DMS 273 (cell line): ENCODE data around the gene NFE2.
"Not testable (repeated sequence)": the region's sequence is repeated elsewhere in the genome, so short reads cannot be mapped to it uniquely, and the experiment has no call there.

Experiments used
- DNase-seq: peaks from one replicate; lab custom pipeline; 2025; ENCODE audit not compliant: unreplicated experiment; lab: John Stamatoyannopoulos, UW

Gene NFE2

DNA sequence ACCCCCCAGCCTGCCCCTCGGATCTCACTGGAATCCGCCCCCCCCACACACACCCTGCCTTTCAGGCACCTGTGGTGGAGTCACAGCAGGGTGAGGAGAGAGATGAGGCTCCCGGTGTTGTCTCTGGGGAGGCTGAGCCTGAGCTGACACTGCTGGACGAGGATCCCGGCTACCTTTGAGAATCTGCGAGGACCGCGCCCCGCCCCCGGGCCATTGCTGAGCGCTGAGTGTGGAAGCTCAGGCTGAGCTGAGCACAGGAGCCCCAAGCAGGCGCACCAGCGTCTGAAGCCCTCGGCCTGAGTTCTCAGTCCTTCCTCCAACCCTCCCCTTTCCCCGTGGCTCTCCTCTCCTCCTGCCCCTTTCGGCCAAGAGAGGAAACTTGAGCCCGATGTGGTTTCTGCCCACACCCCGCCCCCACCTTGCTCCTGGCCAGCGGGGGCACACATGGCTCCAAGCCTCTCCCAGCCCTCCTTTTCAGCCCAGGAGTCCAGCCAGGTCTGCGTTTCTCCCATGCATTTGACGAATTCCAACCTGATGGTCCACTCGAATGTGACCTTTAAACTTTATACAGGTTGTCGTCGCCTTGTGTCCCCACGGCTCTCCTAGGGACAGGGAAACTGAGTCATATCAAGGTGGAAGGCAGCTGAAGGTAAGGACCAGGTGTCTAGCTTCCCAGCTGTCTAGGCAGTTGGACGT lies at the start of gene NFE2:
TSS of gene NFE2 (minus strand) at position 284 of the 696 bp plus-strand sequence. CDS start 5,767 bp downstream, outside the sequence.
- peak; percentile 55 for DNase-seq

DNA sequence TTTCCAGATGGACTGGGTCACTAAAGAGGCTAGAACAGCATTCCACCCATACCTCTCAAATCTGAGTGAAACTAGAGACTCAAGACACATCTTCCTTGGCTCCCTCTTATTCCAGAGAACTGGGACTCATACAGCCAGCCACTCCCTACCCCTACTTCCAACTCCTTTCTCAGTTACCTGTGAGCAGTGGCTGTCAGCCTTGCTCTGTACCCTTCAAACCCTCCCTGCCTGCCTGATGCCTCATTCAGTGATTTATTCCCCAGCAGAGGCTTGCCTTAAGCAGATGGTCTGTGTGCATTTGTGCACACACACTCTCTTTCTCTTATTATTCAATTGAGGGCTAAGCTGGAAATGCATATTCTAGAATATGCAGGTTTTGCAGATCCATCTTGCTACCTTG lies 48.9 kb upstream of the NFE2 start:
- no peak for DNase-seq

GRCh38 chr12:54349036-54349435 lies 48.2 kb upstream of the NFE2 start:
- no peak for DNase-seq

GRCh38 chr12:54341378-54342300 lies 40.8 kb upstream of the NFE2 start:
- no peak for DNase-seq

DNA sequence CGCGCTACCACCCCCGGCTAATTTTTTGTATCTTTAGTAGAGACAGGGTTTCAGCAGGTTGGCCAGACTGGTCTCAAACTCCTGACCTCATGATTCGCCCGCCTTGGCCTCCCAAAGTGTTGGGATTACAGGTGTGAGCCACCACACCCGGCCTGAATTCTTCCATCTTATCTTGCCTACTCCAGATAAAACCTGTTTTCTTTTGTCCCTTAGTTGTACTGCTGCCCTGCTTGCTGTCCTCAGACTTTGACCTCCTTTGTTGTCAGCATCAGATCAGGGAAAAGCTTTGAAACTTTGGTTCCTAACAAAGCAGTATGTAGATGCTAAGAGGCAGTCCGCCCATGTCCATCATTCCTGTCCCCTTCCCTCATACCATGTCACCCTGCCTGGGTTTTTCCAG lies 40.0 kb upstream of the NFE2 start:
- DNase-seq = no peak

- no peak for DNase-seq
Measured at GRCh38 chr12:54338698-54339296, 38.0 kb upstream of the NFE2 start.

- DNase-seq = no peak
Measured at GRCh38 chr12:54337854-54338650, 37.2 kb upstream of the NFE2 start.

DNA sequence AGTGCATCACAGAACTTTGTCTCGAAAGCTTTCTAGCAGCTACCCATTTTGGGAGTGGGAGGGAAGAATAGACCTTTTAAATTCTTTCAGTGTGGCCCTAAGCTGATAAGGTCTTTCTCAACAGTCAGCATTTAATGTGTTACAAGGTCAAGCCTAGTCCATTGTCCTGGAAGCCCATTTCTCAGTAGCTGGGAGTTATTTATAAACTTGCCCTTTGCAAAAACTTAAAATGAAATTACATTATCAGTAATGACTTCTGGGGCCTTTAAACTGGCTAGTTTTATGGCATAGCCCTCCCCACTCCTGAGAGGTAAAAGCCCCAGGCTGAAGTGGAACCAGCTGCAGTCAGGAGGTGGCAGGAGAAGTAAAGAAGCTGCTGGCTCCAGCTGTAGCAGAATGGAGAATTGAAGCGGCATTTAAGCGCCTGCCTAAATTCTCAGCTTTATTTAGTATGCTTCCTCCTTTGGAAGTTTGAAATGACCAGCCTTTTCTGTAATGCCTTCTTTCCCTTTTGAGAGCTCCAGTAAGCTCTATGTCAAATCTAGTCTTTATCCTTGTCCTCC lies 36.5 kb upstream of the NFE2 start:
- no peak for DNase-seq

- DNase-seq = no peak
Measured at GRCh38 chr12:54333420-54334034, 32.7 kb upstream of the NFE2 start.

DNA sequence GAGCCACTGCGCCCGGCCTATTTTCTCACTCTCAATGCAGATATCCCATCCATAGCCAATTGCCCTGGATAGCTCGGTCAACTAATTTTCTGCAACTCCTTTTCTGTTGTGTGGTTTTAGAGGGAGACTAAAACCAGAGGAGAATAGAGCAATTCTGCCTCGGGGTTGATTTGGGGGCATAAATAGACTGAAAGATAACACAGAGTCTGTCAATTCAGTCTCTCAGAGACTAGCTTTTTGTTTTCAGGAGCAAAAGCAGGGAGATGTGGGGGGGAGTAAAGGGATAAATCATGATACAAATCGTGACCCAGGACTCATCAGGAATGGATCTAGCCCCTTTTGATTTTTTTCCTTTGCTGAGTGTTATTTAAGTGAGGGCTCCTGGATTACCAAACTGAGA lies 30.6 kb upstream of the NFE2 start:
- DNase-seq = no peak

DNA sequence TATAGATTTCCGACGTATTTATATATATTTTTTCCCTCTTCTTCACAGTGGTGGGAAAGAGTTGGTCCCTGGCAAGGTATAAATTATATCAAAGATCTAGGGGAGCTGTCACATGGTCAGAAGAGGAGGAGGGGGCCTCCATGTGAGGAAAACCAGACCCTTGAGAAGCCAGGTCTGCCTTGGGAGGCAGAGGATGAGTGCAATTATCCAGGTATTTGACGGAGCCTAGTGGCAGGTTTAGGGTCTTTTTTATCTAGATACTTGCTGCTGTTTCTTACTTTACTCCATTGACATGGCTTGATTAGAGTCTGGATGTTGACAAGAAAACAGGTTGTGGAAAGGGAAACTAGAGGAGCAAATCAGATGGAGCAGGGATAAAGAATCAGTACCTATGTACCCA lies 29.6 kb upstream of the NFE2 start:
- DNase-seq = no peak

DNA sequence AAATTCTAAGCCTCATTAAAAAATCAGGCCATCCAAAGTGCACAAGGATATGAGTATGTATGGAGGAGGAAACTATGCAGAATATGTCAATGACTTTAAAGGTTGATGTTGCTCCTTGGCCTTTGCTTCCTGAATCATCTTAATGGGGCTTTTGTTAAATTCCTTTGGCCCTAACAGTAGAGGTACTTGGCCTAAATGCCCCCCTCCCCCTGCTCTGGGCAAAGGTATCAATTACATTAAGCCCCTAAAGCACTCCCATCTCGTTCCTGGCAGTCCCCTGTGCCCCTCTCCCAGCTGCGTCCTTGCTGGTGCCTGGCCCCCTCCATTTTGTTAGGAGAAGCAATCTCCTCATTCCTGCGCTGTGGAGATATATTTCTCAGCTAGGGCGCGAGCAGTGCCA lies 28.9 kb upstream of the NFE2 start:
- DNase-seq = no peak

DNA sequence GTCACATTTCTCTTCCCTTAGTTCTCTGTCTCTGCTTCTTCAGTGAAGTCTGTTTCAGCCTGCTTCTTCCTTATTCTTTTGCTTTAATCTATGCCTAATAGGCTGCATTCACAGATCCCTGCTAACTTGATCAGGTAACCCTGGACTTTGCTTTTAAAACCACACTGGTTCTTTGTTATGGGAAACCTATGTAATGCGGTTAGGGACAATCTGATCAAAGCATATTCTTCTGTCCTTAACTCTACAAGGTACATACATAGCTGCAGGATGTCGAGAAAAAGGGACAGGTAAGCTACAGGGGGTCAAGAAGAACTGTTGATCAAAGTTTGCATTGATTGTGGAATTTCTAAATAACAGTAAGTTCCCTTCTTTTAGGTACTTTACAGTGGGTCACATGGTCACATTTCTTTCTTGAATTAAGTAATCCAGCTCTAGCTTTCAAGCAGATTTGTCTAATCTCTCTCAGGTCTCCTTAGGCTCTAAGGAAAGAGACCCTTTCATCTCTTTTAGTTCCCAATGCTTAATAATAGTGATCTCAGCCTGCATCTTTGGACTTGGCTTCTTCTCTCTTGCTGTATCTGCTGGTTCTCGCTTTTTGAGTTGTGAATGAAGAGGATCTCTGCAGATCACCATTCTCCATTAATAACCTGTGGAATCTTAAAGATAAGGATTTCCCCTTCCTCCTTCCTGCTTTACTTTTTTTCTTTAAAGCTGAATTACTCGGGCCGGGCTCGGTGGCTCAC lies 28.0 kb upstream of the NFE2 start:
- DNase-seq = no peak

GRCh38 chr12:54325442-54326109 lies 24.8 kb upstream of the NFE2 start:
- not testable (repeated sequence) for DNase-seq

DNA sequence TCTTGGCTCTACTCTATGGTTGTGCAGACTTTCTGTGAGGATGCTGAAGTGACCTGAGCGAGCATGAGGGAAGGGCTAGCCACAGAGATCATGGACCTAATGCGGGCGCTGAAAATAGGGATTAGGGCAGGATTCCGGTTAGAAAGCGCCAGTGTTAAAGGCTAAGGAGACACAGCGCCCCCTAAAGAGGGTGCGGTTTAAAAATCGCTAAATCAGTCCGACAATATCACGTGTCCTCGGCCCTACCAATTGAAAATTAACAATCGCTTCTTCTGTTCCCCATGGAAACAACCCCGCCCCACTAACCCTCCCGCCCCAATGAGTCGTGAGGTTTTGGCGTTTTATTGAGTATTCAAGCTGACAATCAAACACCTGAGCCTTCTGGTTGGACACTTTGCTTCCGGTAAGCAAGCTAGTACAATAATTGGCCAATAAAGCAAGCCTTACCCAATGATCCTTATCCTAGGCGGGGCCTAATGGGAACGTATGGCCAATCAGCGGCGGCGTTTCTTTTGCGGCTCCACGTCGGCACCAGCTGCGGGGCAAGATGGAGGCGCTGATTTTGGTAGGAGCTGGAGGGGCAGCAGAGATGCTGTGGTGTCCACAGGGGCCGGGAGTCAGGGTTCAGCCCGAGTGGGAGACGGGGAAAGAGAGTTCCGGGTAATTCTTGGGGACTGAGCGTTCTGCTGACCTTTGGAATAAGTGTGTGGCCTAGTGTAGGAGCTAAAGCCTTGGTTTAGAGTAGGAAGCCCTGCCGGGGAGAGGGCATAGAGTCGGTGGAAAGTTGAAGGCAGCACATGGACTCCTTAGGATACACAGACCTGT lies 24.0 kb upstream of the NFE2 start, which contains the start of gene COPZ1:
TSS of gene COPZ1 (plus strand) at position 515 of the 825 bp plus-strand sequence. CDS start at position 548, 33 bp downstream.
- peak; percentile 99 for DNase-seq

- no peak for DNase-seq
Measured at GRCh38 chr12:54321363-54321762, 20.5 kb upstream of the NFE2 start.

DNA sequence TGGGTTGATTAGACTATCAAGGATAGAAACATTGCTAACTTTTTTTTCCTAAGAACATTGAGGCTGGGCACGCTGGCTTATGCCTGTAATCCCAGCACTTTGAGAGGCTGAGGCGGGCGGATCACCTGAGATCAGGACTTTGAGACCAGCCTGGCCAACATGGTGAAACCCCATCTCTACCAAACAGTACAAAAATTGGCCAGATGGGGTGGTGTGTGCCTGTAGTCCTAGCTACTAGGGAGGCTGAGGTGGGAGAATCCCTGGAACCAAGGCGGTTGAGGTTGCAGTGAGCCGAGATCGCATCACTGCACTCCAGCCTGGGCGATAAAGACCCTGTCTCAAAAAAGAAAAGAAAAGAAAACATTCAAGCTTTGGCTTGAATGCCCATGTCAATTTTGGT lies 11.5 kb upstream of the NFE2 start:
- DNase-seq = not testable (repeated sequence)

DNA sequence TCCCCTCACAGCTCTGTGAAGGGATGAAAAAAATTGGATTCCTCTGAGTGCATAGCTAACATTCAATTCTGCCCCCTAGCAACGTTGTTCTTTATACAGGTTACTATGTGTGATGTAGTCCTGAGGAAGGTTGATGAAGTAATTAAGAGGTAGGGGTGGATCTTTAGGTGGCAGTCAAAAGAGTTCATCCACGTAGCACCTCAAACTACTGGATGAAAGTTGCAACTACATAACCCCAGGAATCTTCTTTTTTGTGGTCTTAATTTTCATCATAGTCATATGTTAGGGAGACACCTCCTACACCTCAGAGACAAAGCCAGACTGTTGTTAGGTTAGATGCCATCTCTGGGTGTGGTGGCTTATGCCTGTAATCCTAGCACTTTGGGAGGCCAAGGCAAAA lies 10.2 kb upstream of the NFE2 start:
- DNase-seq = no peak
